Measurements from ENCODE around the gene ERVFRD-1. TPM values are rescaled to one million over a fixed set of nuclear protein-coding genes. Genes with fewer than 3 reads are reported as not detected.

Gene ERVFRD-1
- total and polyA plus RNA-seq, 2 of the 13 experiments (the other 11 are each of a cell fraction or from before 2014, with no cell fraction given): not detected

DNA sequence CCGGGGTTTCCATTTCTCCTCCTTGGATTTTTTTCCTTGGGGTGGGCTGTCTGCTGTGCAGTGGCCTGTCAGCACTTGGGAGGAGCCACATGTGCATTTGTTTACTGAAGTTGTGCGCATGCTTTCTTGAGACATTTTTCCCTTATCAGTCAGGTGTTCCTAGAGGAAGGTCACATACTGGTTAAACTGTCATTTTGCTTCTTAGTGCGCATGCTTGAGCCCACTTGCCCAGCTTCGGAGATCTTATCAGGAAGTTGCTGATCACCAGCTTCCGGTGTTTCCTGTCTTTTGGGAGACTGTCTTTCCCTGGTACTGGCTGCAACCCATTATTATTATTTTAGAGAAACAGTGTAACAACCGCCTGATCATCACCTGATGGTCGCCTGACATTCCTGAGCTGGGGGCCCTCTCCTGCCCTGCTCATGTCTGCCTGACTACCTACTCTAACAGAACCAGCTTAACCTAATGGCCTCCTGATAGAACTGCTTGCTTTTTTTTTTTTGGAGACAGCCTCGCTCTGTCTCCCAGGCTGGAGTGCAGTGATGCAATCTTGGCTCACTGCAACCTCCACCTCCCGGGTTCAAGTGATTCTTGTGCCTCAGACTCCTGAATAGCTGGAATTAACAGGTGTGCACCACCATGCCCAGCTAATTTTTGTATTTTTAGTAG lies 378 bp upstream of the ERVFRD-1 start:
- H3K4me3 ChIP-seq (replicated peaks in 1 of 3; ENCODE audit: insufficient read depth in 1 of 3, low read depth in 2 of 3, low read length in 3 of 3): no peak overlapping the region
- no TSS peak for BruUV-seq (replicated peaks)
- no peak for FAIRE-seq
- H3K27ac ChIP-seq (ENCODE audit: extremely low read length, insufficient read depth, low read length): no peak overlapping the region
- CTCF ChIA-PET (ENCODE audit: low intra/inter-chr PET ratio, low total read pairs): no interaction called here
- intact Hi-C loops (cut with micrococcal nuclease; ENCODE audit: unreplicated experiment) (no loop called here), in situ Hi-C loops (cut with HindIII; ENCODE audit: extremely low pct_ligation_motif_present, low pct_unique_long_range_greater_than_20kb) (no loop called here)
- H3K27me3 ChIP-seq (ENCODE audit: control insufficient read depth in 1 of 2, insufficient read depth in 2 of 2, low read length in 2 of 2): no peaks in the 10 kb centered on the region
- no peak for ATAC-seq
- no peaks in the 10 kb centered on the region for H3K36me3 ChIP-seq (replicated peaks in 1 of 2; ENCODE audit: control insufficient read depth in 1 of 2, insufficient read depth in 2 of 2, low read length in 2 of 2)
- H4K20me1 ChIP-seq (ENCODE audit: insufficient read depth, low read length): no peaks in the 10 kb centered on the region; the same call in none of the 2 replicates
- POLR2A ChIA-PET: interaction anchor here (1.2 kb wide), 1 partner anchor 18 kb away, joined by 3 read pairs; the partner anchor contains the start of gene SMIM13
- DNase-seq (ENCODE audit: low spot score): no peak
- H3K9ac ChIP-seq (ENCODE audit: insufficient read depth, low read depth, low read length): no peak overlapping the region
- peaks cover 84% of the 10 kb centered on the region for H3K79me2 ChIP-seq (ENCODE audit: insufficient read depth, low read length)
- peaks cover 14% of the 10 kb centered on the region; the same call in 1 of the 2 replicates for H3K4me1 ChIP-seq (ENCODE audit: insufficient read depth, low read length)
- no peaks in the 10 kb centered on the region for H3K9me3 ChIP-seq (ENCODE audit: low read length)
- H2AFZ ChIP-seq (ENCODE audit: low read length): no peak overlapping the region
- WGBS (ENCODE audit: low lambda C conversion rate): 98% methylated on average over 9 of the region's 9 CpGs
- no peak overlapping the region for H3K4me2 ChIP-seq (ENCODE audit: low read depth, low read length)
- TF ChIP-seq, protein P1, sequence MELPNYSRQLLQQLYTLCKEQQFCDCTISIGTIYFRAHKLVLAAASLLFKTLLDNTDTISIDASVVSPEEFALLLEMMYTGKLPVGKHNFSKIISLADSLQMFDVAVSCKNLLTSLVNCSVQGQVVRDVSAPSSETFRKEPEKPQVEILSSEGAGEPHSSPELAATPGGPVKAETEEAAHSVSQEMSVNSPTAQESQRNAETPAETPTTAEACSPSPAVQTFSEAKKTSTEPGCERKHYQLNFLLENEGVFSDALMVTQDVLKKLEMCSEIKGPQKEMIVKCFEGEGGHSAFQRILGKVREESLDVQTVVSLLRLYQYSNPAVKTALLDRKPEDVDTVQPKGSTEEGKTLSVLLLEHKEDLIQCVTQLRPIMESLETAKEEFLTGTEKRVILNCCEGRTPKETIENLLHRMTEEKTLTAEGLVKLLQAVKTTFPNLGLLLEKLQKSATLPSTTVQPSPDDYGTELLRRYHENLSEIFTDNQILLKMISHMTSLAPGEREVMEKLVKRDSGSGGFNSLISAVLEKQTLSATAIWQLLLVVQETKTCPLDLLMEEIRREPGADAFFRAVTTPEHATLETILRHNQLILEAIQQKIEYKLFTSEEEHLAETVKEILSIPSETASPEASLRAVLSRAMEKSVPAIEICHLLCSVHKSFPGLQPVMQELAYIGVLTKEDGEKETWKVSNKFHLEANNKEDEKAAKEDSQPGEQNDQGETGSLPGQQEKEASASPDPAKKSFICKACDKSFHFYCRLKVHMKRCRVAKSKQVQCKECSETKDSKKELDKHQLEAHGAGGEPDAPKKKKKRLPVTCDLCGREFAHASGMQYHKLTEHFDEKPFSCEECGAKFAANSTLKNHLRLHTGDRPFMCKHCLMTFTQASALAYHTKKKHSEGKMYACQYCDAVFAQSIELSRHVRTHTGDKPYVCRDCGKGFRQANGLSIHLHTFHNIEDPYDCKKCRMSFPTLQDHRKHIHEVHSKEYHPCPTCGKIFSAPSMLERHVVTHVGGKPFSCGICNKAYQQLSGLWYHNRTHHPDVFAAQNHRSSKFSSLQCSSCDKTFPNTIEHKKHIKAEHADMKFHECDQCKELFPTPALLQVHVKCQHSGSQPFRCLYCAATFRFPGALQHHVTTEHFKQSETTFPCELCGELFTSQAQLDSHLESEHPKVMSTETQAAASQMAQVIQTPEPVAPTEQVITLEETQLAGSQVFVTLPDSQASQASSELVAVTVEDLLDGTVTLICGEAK (IDR thresholded peaks at IDR 0.05): no peak
- TF ChIP-seq, protein P1 (CRISPR knock-in tag; IDR thresholded peaks at IDR 0.05): no peak
- TF ChIP-seq ZNF33A (CRISPR knock-in tag; IDR thresholded peaks at IDR 0.05; ENCODE audit: borderline replicate concordance) (no peak), NFYC (CRISPR knock-in tag; IDR thresholded peaks at IDR 0.05) (no peak), ZNF782 (CRISPR knock-in tag; IDR thresholded peaks at IDR 0.05; ENCODE audit: borderline replicate concordance) (no peak), MIXL1 (CRISPR knock-in tag; IDR thresholded peaks at IDR 0.05) (no peak), ZSCAN9 (CRISPR knock-in tag; IDR thresholded peaks at IDR 0.05; ENCODE audit: borderline replicate concordance) (no peak), ZNF577 (CRISPR knock-in tag; IDR thresholded peaks at IDR 0.05; ENCODE audit: borderline replicate concordance, low read depth) (no peak)
- TF ChIP-seq, protein P2, sequence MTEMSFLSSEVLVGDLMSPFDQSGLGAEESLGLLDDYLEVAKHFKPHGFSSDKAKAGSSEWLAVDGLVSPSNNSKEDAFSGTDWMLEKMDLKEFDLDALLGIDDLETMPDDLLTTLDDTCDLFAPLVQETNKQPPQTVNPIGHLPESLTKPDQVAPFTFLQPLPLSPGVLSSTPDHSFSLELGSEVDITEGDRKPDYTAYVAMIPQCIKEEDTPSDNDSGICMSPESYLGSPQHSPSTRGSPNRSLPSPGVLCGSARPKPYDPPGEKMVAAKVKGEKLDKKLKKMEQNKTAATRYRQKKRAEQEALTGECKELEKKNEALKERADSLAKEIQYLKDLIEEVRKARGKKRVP (CRISPR knock-in tag; IDR thresholded peaks at IDR 0.05): no peak
- TF ChIP-seq, protein P3, sequence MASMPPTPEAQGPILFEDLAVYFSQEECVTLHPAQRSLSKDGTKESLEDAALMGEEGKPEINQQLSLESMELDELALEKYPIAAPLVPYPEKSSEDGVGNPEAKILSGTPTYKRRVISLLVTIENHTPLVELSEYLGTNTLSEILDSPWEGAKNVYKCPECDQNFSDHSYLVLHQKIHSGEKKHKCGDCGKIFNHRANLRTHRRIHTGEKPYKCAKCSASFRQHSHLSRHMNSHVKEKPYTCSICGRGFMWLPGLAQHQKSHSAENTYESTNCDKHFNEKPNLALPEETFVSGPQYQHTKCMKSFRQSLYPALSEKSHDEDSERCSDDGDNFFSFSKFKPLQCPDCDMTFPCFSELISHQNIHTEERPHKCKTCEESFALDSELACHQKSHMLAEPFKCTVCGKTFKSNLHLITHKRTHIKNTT (CRISPR knock-in tag; IDR thresholded peaks at IDR 0.05): no peak
- TF ChIP-seq, protein P4, sequence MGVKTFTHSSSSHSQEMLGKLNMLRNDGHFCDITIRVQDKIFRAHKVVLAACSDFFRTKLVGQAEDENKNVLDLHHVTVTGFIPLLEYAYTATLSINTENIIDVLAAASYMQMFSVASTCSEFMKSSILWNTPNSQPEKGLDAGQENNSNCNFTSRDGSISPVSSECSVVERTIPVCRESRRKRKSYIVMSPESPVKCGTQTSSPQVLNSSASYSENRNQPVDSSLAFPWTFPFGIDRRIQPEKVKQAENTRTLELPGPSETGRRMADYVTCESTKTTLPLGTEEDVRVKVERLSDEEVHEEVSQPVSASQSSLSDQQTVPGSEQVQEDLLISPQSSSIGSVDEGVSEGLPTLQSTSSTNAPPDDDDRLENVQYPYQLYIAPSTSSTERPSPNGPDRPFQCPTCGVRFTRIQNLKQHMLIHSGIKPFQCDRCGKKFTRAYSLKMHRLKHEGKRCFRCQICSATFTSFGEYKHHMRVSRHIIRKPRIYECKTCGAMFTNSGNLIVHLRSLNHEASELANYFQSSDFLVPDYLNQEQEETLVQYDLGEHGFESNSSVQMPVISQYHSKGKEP (CRISPR knock-in tag; IDR thresholded peaks at IDR 0.05): no peak

Data from HepG2 (cell line).